Stimulated activated CD8-positive, alpha-beta memory T cell treated with anti-CD3 and anti-CD28 coated beads, Interleukin-2, amount 100 ng/mL, for 1 hour (primary cell): ENCODE measurements around the gene CLDN12.
"Not testable (repeated sequence)": the region's sequence is repeated elsewhere in the genome, so short reads cannot be mapped to it uniquely, and the experiment has no call there.

Experiments used
- DNase-seq, 2 donors: peaks; one replicate each; pipeline ENCODE4 v3.0.0-alpha.2; 2020; ENCODE audit warnings: low read depth in 2 of 2

CLDN12 gene

GRCh38 chr7:90433221-90433620 is 30.0 kb downstream of the CLDN12 start:
- DNase-seq, result no peak

- no peak for DNase-seq
These were observed 42.4 kb downstream of the CLDN12 start for GRCh38 chr7:90445633-90446032.

GRCh38 chr7:90446137-90446899 is 43.1 kb downstream of the CLDN12 start:
- no peak for DNase-seq

- DNase-seq, result no peak
These were observed 50.1 kb downstream of the CLDN12 start for GRCh38 chr7:90453259-90453891.

GRCh38 chr7:90453931-90454330 is 50.7 kb downstream of the CLDN12 start:
- DNase-seq, result no peak

GRCh38 chr7:90455163-90456030 is 52.1 kb downstream of the CLDN12 start:
- DNase-seq, result no peak

GRCh38 chr7:90458104-90458503 is 54.8 kb downstream of the CLDN12 start:
- DNase-seq, result no peak

GRCh38 chr7:90459888-90460287 is 56.6 kb downstream of the CLDN12 start:
- DNase-seq, result no peak

- DNase-seq, result no peak
These were observed 58.0 kb downstream of the CLDN12 start for GRCh38 chr7:90461219-90461618.

- not testable (repeated sequence) for DNase-seq
These were observed 59.9 kb downstream of the CLDN12 start for GRCh38 chr7:90463151-90463628.
